HG02571 (cell line): ENCODE results near the gene GALNT11.
"Not testable (repeated sequence)": the region's sequence is repeated elsewhere in the genome, so short reads cannot be mapped to it uniquely, and the experiment has no call there.

Experiments
- ATAC-seq: cut with Tn5 transposase; IDR thresholded peaks from one replicate; pipeline ENCODE4 v1.9.1; 2021; ENCODE audit warnings: mild to moderate bottlenecking, moderate library complexity; ENCODE audit not compliant: unreplicated experiment

Gene GALNT11

GRCh38 chr7:152074673-152075072, 49.2 kb downstream of the GALNT11 start:
- no peak for ATAC-seq

- not testable (repeated sequence) for ATAC-seq
These were observed 49.9 kb downstream of the GALNT11 start for GRCh38 chr7:152075379-152075778.

GRCh38 chr7:152076324-152076821, 50.9 kb downstream of the GALNT11 start:
- ATAC-seq, result no peak

GRCh38 chr7:152076940-152077933, 51.8 kb downstream of the GALNT11 start:
- ATAC-seq, result no peak

- no peak for ATAC-seq
These were observed 52.6 kb downstream of the GALNT11 start for GRCh38 chr7:152078025-152078424.

GRCh38 chr7:152078786-152079185, 53.3 kb downstream of the GALNT11 start:
- ATAC-seq, result no peak

- ATAC-seq, result no peak
These were observed 55.6 kb downstream of the GALNT11 start for GRCh38 chr7:152081088-152081487.

- ATAC-seq, result not testable (repeated sequence)
These were observed 56.7 kb downstream of the GALNT11 start for GRCh38 chr7:152082073-152082721.

- no peak for ATAC-seq
These were observed 59.7 kb downstream of the GALNT11 start for GRCh38 chr7:152085131-152085530.

GRCh38 chr7:152086513-152086912, 61.0 kb downstream of the GALNT11 start:
- no peak for ATAC-seq

- ATAC-seq, result no peak
These were observed 63.7 kb downstream of the GALNT11 start for GRCh38 chr7:152089183-152089582.

GRCh38 chr7:152090747-152091146, 65.3 kb downstream of the GALNT11 start:
- no peak for ATAC-seq

GRCh38 chr7:152093717-152094116, 68.2 kb downstream of the GALNT11 start:
- ATAC-seq, result no peak

- no peak for ATAC-seq
These were observed 70.3 kb downstream of the GALNT11 start for GRCh38 chr7:152095771-152096170.

GRCh38 chr7:152097330-152097729, 71.9 kb downstream of the GALNT11 start:
- no peak for ATAC-seq

- no peak for ATAC-seq
These were observed 77.6 kb downstream of the GALNT11 start for GRCh38 chr7:152103066-152103465.

GRCh38 chr7:152103691-152104090, 78.2 kb downstream of the GALNT11 start:
- ATAC-seq, result no peak

GRCh38 chr7:152105205-152105604, 79.7 kb downstream of the GALNT11 start:
- ATAC-seq, result no peak

GRCh38 chr7:152106990-152107389, 81.5 kb downstream of the GALNT11 start:
- ATAC-seq, result no peak

GRCh38 chr7:152107945-152108344, 82.5 kb downstream of the GALNT11 start:
- no peak for ATAC-seq

GRCh38 chr7:152108359-152108758, 82.9 kb downstream of the GALNT11 start:
- no peak for ATAC-seq

- no peak for ATAC-seq
These were observed 87.4 kb downstream of the GALNT11 start for GRCh38 chr7:152112829-152113228.
